Hypothalamus (tissue), 51 donors: Measurements from ENCODE around the gene ANKS6.
A peak's percentile ranks its signal among the peaks of the same experiment; 100 is the strongest.

Experiments used
- DNase-seq, 51 donors: peaks; one replicate each; lab custom pipeline; 2025; lab: John Stamatoyannopoulos, UW

Gene ANKS6

GRCh38 chr9:98742325-98743280, 53.8 kb downstream of the ANKS6 start:
- no peak for DNase-seq

- DNase-seq = no peak
Measured at GRCh38 chr9:98740226-98740881, 56.0 kb downstream of the ANKS6 start.

- no peak for DNase-seq
Measured at GRCh38 chr9:98738741-98739140, 57.6 kb downstream of the ANKS6 start.

GRCh38 chr9:98736226-98736625, 60.1 kb downstream of the ANKS6 start:
- DNase-seq = no peak

GRCh38 chr9:98732801-98733200, 63.6 kb downstream of the ANKS6 start:
- no peak for DNase-seq

- no peak for DNase-seq
Measured at GRCh38 chr9:98732091-98732490, 64.3 kb downstream of the ANKS6 start.

- DNase-seq = no peak
Measured at GRCh38 chr9:98730871-98731270, 65.5 kb downstream of the ANKS6 start.

- DNase-seq = no peak
Measured at GRCh38 chr9:98728500-98728899, 67.9 kb downstream of the ANKS6 start.

- no peak for DNase-seq
Measured at GRCh38 chr9:98727428-98727827, 68.9 kb downstream of the ANKS6 start.

GRCh38 chr9:98726735-98727134, 69.6 kb downstream of the ANKS6 start:
- DNase-seq = peak in 10 of 51 donors; percentile 4 to 37 (median 15)

GRCh38 chr9:98724810-98725530, 71.4 kb downstream of the ANKS6 start:
- no peak for DNase-seq

GRCh38 chr9:98721643-98722042, 74.7 kb downstream of the ANKS6 start:
- no peak for DNase-seq

GRCh38 chr9:98720402-98720801, 76.0 kb downstream of the ANKS6 start:
- DNase-seq = no peak

GRCh38 chr9:98719055-98719454, 77.3 kb downstream of the ANKS6 start:
- no peak for DNase-seq

GRCh38 chr9:98714833-98715232, 81.5 kb downstream of the ANKS6 start:
- DNase-seq = no peak

GRCh38 chr9:98712987-98713386, 83.4 kb downstream of the ANKS6 start:
- no peak for DNase-seq

GRCh38 chr9:98709968-98710965, 86.1 kb downstream of the ANKS6 start:
- DNase-seq = peak in 1 of 51 donors; percentile 9

- peak in 17 of 51 donors; percentile 13 to 71 (median 36) for DNase-seq
Measured at GRCh38 chr9:98708933-98709911, 87.1 kb downstream of the ANKS6 start, which contains the start of gene GABBR2. Gene GABBR2, minus strand, starts transcription at chr9:98708935. Its CDS starts 198 bp downstream, at chr9:98708737.
